ENCODE results near the gene FXYD2. TPM values are rescaled to one million over a fixed set of nuclear protein-coding genes. Genes with fewer than 3 reads are reported as not detected.

Gene FXYD2
- total RNA-seq, 1 experiment from 2014 or later, result not detected

- Histone ChIP-seq H3F3A (ENCODE audit: insufficient read depth, low read depth) (no peaks in the 10 kb centered on the region), H4K20me1 (ENCODE audit: insufficient read depth) (no peaks in the 10 kb centered on the region), H3K9me3 (ENCODE audit: insufficient read depth, low read depth) (no peaks in the 10 kb centered on the region), H3K4me2 (no peak overlapping the region), H3K36me3 (ENCODE audit: low read depth) (no peaks in the 10 kb centered on the region), H3K4me1 (replicated peaks; ENCODE audit: insufficient read depth) (no peaks in the 10 kb centered on the region), H3K27ac (no peak overlapping the region), H3K27me3 (ENCODE audit: insufficient read depth, low read depth) (peaks cover 74% of the 10 kb centered on the region), H3K79me2 (ENCODE audit: low read depth) (no peaks in the 10 kb centered on the region), H3K9me2 (ENCODE audit: insufficient read depth) (no peaks in the 10 kb centered on the region), H3K4me3 (no peak overlapping the region), H2AFZ (no peak overlapping the region)
- intact Hi-C loops (cut with micrococcal nuclease; ENCODE audit: unreplicated experiment), result no loop called here
- BruUV-seq (replicated peaks), result no TSS peak
- TF ChIP-seq EZH2 (IDR thresholded peaks at IDR 0.05; ENCODE audit: low read depth) (no peak), CTCF (conservative IDR thresholded peaks at IDR 0.05) (no peak)
- POLR2A ChIA-PET (ENCODE audit: unreplicated experiment), result no interaction called here
- CTCF ChIA-PET, result no interaction called here
- no peak for DNase-seq
These were observed 33.3 kb upstream of the FXYD2 start for GRCh38 chr11:117857734-117858414.

- H3K79me2 ChIP-seq (ENCODE audit: low read depth), result no peaks in the 10 kb centered on the region
- no peak overlapping the region for H3K27ac ChIP-seq
- TF ChIP-seq CTCF (conservative IDR thresholded peaks at IDR 0.05) (no peak), EZH2 (IDR thresholded peaks at IDR 0.05; ENCODE audit: low read depth) (no peak)
- no peak overlapping the region for H3K4me3 ChIP-seq
- H3K4me2 ChIP-seq, result no peak overlapping the region
- no peaks in the 10 kb centered on the region for H4K20me1 ChIP-seq (ENCODE audit: insufficient read depth)
- no peaks in the 10 kb centered on the region for H3K9me2 ChIP-seq (ENCODE audit: insufficient read depth)
- no TSS peak for BruUV-seq (replicated peaks)
- peaks cover 72% of the 10 kb centered on the region for H3K27me3 ChIP-seq (ENCODE audit: insufficient read depth, low read depth)
- no peaks in the 10 kb centered on the region for H3F3A ChIP-seq (ENCODE audit: insufficient read depth, low read depth)
- ChIA-PET CTCF (interaction anchor here (0.6 kb wide), 1 partner anchor 427 kb away, joined by 3 read pairs; no protein-coding TSS in a partner anchor), POLR2A (ENCODE audit: unreplicated experiment) (no interaction called here)
- no peaks in the 10 kb centered on the region for H3K36me3 ChIP-seq (ENCODE audit: low read depth)
- intact Hi-C loops (cut with micrococcal nuclease; ENCODE audit: unreplicated experiment), result no loop called here
- no peak overlapping the region for H2AFZ ChIP-seq
- no peaks in the 10 kb centered on the region for H3K4me1 ChIP-seq (replicated peaks; ENCODE audit: insufficient read depth)
- no peak for DNase-seq
- H3K9me3 ChIP-seq (ENCODE audit: insufficient read depth, low read depth), result peaks cover 9% of the 10 kb centered on the region; the same call in 1 of the 2 replicates
These were observed 31.5 kb upstream of the FXYD2 start for GRCh38 chr11:117855912-117856651.

GRCh38 chr11:117855186-117855845 lies 30.8 kb upstream of the FXYD2 start:
- Histone ChIP-seq H3K36me3 (ENCODE audit: low read depth) (no peaks in the 10 kb centered on the region), H2AFZ (no peak overlapping the region), H3F3A (ENCODE audit: insufficient read depth, low read depth) (no peaks in the 10 kb centered on the region), H3K79me2 (ENCODE audit: low read depth) (no peaks in the 10 kb centered on the region), H3K4me2 (no peak overlapping the region), H3K9me2 (ENCODE audit: insufficient read depth) (no peaks in the 10 kb centered on the region), H3K27ac (no peak overlapping the region), H3K27me3 (ENCODE audit: insufficient read depth, low read depth) (peaks cover 67% of the 10 kb centered on the region), H3K9me3 (ENCODE audit: insufficient read depth, low read depth) (peaks cover 9% of the 10 kb centered on the region; the same call in 1 of the 2 replicates), H4K20me1 (ENCODE audit: insufficient read depth) (no peaks in the 10 kb centered on the region), H3K4me3 (no peak overlapping the region), H3K4me1 (replicated peaks; ENCODE audit: insufficient read depth) (no peaks in the 10 kb centered on the region)
- ChIA-PET CTCF (interaction anchor here (0.6 kb wide), 1 partner anchor 426 kb away, joined by 3 read pairs; no protein-coding TSS in a partner anchor), POLR2A (ENCODE audit: unreplicated experiment) (no interaction called here)
- no TSS peak for BruUV-seq (replicated peaks)
- DNase-seq, result no peak
- TF ChIP-seq EZH2 (IDR thresholded peaks at IDR 0.05; ENCODE audit: low read depth) (no peak), CTCF (conservative IDR thresholded peaks at IDR 0.05) (no peak)
- intact Hi-C loops (cut with micrococcal nuclease; ENCODE audit: unreplicated experiment), result no loop called here

Data from PC-9 (cell line).